Stimulated activated CD8-positive, alpha-beta memory T cell treated with anti-CD3 and anti-CD28 coated beads, Interleukin-15, amount 100 ng/mL, for 4 hours (primary cell): ENCODE measurements around the gene PLEKHN1.
"Not testable (repeated sequence)": the region's sequence is repeated elsewhere in the genome, so short reads cannot be mapped to it uniquely, and the experiment has no call there.

Experiments
- DNase-seq, 2 donors: peaks; one replicate each; pipeline ENCODE4 v3.0.0-alpha.2; 2020; ENCODE audit warnings: low read depth in 2 of 2

PLEKHN1 gene

DNA sequence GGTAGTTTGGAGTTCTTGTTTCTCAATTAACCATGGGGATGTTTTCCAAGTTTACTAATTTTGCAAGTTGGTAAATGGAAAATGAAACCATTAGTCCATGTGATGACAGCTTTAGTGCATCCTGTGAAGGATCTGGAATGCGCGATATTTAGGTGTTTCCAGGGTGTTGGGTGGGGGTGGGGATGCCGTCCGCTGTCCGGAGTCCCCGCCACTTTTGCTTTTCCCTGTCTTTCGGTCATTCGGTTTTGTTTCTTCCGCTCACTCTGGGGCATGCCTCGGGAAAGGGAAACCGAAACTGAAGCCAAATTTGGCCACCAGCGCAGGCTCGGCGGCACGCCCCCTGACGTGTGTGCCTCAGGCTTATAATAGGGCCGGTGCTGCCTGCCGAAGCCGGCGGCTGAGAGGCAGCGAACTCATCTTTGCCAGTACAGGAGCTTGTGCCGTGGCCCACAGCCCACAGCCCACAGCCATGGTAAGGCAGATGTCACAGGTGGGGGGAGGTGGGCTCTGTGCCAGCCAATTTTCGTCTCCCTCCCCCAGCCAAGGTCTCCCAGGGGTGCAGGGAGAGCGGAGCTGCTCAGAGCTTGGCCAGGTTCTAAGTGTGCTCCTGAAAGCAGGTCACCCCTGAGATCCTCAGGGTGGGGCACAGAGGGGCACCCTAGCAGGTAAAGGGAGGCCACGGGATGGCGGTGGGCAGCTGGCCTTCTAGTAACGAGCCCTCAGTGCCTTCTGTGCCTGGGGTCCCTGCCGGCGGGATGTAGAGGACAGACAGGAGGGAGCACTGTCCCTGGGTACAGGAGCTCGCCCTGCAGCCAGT is 47.0 kb downstream of the PLEKHN1 start, which contains the start of gene ISG15:
Gene ISG15, plus strand, starts transcription at position 393 of the 817 bp plus-strand sequence. Its CDS starts 77 bp downstream, at position 470.
- DNase-seq = peak; percentile 79 to 82

DNA sequence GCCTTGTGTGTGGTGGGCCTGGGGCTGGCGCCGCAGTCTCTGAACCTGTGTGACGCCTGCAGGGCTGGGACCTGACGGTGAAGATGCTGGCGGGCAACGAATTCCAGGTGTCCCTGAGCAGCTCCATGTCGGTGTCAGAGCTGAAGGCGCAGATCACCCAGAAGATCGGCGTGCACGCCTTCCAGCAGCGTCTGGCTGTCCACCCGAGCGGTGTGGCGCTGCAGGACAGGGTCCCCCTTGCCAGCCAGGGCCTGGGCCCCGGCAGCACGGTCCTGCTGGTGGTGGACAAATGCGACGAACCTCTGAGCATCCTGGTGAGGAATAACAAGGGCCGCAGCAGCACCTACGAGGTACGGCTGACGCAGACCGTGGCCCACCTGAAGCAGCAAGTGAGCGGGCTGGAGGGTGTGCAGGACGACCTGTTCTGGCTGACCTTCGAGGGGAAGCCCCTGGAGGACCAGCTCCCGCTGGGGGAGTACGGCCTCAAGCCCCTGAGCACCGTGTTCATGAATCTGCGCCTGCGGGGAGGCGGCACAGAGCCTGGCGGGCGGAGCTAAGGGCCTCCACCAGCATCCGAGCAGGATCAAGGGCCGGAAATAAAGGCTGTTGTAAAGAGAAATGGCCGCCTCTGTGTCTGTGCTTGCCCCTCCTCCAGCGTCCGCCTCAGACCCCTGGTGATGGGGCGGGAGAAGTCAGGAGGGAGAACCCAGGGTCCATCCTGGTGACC is 47.8 kb downstream of the PLEKHN1 start:
- no peak for DNase-seq

DNA sequence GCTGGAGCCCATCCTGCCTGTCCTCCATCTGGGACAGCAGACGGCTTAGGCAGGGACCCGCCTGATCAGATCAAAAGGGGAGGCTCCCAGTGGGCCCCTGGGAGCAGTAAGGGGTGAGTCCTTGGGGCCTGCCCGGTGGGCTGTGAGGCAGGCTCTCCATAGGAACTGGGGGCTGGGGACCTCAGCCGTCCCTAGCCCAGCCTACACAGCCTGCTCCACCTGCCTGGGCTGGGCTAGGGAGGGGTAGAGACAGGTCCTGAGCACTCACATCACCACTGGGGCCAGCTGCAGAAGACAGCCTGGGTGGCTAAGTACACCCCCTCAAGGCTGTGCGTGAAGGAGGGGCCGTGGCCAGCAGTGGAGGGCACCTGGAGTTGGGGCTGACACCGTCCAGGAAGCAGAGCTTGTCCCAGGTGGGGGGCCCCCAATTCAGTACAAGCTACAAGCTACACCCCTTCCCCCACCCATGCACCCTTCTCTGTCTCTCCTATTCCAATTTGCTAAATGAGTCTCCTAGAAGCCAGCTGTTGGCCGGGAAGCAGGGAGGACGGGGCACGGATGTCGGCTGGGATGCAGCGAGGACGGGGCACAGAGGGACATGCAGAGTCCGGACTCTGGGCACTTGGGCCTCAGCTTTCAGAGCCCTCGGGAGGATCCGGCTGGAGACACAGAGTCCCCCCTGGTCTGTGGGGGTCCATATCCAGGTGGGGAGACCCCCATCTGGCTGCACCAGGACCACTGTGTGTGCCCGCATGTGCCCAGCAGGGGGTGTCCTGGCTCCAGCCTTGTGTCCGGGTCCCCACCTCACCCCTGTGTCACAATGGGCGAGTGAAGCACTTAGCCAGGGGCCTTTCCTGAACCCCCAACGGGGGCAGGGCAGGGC is 48.8 kb downstream of the PLEKHN1 start:
- no peak for DNase-seq

DNA sequence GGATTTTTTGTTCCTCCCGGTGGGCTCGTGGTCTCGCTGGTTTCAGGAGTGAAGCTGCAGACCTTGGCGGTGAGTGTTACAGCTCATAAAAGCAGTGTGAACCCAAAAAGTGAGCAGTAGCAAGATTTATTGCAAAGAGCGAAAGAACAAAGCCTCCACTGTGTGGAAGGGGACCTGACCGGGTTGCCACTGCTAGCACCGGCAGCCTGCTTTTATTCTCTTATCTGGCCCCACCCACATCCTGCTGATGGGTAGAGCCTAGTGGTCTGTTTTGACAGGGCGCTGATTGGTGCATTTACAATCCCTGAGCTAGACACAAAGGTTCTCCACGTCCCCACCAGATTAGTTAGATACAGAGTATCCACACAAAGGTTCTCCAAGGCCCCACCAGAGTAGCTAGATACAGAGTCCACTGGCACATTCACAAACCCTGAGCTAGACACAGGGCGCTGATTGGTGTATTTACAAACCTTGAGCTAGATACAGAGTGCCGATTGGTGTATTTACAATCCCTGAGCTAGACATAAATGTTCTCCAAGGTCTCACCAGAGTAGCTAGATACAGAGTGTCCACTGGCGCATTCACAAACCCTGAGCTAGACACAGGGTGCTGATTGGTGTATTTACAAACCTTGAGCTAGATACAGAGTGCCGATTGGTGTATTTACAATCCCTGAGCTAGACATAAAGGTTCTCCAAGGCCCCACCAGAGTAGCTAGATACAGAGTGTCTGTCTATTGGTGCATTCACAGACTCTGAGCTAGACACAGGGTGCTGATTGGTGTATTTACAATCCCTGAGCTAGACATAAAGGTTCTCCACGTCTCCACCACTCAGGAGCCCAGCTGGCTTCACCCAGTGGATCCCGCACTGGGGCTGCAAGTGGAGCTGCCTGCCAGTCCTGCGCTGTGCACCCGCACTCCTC is 51.4 kb downstream of the PLEKHN1 start:
- not testable (repeated sequence) for DNase-seq

DNA sequence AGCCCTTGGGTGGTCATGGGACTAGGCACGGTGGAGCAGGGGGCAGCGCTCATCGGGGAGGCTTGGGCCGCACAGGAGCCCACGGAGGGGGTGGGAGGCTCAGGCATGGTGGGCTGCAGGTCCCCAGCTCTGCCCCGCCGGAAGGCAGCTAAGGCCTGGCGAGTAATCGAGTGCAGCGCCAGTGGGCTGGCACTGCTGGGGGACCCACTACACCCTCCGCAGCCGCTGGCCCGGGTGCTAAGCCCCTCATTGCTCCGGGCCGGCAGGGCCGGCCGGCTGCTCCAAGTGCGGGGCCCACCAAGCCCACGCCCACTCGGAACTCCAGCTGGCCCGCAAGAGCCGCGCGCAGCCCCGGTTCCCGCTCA is 52.0 kb downstream of the PLEKHN1 start:
- not testable (repeated sequence) for DNase-seq

DNA sequence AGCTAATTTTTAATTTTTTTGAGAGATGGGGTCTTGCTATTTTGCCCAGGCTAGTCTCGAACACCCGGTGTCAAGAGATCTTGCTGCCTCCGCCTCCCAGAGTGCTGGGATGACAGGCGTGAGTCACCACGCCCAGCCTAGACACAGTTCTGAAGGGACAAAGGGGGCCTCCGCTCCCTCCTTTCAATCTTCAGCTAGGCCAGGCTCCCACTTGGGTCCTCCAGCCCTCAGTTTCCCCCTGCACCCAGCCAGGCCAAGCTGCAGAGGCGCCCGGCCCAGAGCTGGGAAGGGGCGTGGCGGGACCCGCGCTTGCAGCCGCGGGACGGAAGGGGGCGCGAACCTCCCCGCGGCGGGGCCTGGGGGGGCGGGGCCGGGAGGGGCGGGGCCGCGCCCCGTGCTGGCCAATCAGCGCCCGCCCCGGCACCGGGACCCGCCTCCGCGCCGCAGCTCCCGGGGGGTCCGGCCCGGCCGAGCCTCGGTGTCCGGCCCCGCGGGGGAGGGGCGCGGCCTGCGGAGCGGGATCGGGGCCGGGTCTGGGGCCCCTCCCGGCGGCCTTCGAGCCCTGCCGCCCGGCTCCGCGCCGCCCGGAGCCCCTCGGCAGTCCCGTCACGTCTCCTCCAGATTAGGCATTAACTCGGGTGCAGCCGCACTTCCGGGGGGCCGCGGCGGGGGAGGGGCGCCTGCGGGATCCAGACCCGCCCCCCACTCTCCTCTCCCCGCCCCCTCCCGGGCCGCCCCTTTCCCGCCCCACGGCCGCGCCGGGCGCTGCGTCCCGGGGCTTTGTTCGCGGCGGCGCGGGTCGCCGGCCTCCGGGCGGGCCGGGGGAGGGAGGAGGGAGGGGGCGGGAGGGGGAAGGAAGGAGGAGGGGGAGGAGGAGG is 53.1 kb downstream of the PLEKHN1 start:
- DNase-seq = peak; percentile 56 to 67

DNA sequence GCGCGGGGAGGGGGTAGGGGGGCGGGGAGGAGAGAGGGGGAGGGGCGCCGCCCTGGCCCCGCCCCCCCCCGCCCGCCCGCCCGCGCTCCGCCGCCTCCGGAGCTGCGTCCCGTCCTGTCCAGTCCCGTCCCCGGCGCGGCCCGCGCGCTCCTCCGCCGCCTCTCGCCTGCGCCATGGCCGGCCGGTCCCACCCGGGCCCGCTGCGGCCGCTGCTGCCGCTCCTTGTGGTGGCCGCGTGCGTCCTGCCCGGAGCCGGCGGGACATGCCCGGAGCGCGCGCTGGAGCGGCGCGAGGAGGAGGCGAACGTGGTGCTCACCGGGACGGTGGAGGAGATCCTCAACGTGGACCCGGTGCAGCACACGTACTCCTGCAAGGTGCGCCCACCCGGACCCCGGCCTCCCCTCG is 53.7 kb downstream of the PLEKHN1 start, which contains the start of gene AGRN:
Gene AGRN, plus strand, starts transcription at position 121 of the 405 bp plus-strand sequence. Its CDS starts 53 bp downstream, at position 174.
- DNase-seq = no peak

DNA sequence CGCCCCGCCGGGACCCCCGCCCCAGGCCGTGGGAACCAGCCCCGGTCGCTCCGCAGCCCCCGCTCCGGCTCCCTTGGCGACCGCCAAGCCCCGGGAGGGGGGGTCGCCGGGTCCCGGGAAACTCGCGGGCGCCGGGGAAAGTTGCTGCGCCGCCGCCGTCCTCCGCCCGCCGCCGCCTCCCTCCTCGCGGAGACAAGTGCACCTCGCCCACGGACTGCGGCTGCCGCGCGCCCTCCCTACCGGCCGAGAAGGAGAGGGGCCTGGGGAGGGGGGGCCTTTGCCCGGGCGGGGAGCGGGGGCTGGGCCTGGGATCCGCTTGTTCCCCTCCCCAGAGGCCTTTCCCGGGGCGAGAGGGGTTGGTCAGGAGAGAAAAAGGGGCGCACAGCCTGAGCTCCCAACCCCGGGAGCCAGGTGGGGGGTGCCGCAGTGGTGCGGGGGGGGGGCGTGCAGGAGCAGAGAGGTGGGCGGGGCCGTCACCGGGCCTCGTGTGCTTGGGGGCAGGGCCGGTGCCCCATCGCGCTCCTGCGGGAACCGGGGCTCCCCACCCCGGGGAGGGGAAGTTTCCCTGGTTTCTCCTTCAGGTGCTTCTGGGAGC is 54.2 kb downstream of the PLEKHN1 start:
- no peak for DNase-seq

DNA sequence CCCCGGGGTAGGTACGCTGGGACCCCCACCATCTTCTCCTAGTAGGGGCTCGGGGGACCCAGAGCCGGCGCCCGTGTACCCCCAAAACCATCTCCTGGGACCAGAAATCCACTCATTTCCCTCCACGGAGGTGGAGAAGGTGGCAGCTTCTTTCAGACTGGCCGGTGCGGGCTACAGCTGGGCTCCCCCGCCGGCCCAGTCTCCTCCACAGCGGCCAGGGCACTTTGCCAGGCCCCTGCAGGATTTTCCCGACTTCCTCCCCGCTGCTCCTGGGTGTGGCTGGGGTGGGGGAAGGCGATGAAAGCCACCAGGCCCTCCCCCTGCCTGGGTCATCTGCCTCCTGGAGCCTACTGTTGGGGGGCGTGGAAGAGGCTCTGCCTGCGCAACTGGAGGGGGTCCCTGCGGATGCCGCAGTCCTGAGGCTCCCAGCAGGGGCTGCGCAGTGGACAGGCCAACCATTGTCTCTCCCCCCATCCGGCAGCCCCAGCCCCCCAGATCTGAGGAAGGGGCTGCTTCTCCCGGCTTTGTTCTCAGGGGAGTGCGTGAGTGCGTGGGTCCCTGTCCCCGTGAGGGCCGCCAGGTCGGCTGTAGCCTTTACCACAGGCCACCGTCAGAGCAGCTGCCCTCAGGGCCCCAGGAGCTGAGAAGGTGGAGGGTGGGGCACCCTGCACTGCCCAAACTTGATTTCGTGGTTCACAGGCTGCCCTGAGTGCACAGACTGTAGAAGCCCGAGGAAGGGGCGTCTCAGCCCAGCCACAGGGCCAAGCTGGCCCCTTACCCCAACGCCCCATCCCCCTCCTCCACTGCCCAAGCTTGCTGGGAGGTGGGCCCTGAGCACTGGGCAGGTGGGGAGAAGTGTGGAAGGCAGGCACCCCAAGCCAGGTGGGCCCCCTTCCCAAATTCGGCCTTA is 55.0 kb downstream of the PLEKHN1 start:
- DNase-seq = no peak

DNA sequence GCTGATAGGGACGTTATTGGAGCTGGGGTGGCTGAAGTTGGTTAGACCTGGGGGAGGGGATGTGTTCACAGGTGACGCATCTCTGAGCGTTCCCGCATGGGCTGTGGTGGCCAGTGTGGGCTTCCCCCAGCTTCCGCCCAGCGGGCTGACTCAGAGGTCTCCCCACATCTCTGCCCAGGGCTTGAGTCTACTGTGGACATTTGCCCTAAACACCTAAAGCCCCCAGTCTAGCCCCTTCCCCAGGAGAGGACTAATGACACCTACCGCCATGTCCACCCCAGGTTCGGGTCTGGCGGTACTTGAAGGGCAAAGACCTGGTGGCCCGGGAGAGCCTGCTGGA is 55.6 kb downstream of the PLEKHN1 start:
- DNase-seq = no peak

DNA sequence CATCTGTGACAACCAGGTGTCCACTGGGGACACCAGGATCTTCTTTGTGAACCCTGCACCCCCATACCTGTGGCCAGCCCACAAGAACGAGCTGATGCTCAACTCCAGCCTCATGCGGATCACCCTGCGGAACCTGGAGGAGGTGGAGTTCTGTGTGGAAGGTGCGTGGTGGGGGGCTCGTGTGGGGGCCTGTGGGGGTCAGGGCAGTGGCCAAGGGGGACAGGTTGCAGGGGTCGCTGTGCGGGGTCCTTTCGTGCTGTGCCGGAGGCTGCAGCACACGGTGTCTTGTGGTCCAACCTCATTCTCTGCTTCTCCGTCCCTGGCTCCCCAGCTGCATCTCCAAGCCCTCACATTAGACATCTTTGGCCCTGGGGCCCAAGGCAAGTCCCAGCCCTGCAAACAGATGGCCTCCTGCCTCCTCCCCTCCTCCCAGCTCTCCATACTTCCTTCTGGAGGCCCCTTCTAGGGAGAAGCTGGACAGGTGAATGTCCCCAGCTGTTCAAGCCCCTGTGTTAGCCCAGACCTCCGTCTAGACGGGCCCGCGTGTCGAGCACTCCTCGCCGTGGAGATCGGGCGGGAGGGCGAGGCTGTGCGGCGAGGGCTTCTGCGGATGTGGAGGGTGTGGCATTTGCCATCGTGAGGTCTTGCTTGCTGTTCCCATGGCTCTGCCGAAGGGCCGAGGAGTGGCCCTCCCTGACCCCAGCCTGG is 56.2 kb downstream of the PLEKHN1 start:
- no peak for DNase-seq

DNA sequence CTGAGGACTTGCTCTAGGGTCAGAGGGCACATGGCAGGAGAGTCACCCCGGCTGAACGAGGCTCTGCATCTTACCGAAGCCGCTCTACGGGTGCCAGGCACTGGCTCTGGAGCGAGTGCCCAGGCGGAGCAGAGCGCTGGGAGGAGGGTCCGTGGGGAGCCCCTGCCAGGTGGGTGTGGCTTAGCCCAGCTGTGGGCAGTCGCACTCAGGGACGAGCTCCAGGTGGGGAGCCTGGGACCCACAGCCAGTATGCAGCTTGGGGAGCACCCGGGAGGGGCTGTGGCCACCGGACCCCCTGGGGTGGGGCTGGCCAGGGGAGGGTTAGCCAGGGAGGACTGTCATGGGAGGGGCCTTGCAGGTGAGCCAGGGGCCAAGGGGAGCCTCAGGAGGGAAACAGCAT is 57.4 kb downstream of the PLEKHN1 start:
- DNase-seq = no peak

DNA sequence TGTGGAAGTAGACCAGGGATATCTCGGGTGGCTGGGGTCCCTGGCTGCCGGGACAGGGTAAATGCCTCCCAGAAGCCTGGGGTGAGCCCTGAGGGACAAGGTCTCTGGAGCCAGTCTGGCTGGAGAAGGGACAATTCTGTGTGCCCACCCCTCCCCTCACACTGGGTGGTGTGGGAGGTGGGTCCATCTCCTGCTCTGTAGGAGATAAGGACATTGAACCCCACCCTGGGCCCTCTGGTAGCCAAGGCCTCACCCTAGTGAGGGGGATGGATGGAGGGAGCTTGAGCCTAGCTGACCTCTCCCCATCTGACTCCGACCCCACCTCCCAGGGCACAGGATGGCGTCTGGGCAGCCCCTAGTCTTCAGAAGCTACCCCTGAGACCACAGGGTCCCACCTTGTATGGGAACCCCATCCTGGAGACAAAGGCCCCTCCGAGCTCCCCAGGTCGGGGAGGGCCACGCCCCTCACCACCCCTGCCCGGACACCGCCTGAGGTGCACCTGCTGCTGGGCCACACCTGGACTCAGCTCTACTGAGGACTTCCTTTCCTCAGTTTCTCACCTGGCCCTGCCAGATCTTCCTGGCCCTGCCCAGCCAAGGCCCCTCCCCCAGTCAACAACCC is 58.0 kb downstream of the PLEKHN1 start:
- no peak for DNase-seq

DNA sequence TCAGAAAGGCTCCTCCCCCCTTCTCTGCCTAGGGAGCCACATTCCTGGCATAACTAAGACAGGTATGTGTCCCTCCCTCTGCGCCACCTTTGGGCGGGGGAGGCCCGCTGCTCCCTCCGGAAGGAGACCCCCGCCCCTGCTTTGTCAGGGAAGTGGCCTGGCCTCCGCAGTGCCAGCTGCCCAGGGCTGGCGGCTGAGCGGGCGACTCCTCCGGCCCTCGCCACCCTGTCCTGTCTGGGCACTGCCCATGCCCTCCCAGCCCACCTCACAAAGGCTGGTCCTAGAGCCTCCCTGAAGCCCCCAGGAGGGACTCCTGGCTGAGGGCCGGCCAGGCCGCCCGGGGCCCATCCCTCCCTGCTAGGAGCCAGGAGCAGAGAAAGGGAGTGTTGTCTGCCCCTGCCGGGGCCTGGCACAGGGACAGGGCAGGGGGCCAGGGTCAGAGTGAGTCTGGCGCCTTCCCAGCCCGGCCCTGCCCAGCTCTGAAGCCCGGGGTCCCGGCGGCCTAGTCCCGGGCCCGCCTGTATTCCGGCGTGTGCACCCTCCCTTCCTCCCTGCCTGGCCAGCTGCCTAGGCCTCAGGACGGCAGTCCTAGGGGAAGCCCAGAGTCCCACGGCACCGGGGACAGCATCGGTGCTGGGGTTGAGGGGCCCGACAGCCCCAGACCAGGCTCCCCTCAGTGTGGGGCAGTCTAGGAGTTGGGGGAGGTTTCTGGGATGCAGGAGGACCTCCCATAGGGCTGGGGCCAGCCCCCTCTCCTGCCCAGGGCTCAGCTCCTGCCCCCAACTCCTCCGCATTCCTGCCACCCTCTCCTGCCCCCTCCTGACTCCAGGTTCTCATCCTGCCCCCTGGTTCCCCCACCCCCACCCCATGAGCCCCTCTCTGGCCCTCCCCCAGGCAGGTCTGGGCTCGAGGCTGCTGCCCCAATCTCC is 58.8 kb downstream of the PLEKHN1 start:
- DNase-seq = no peak
